GM23248 (cell line): ENCODE data around the gene MIGA2. TPM values are rescaled to one million over a fixed set of nuclear protein-coding genes. Genes with fewer than 3 reads are reported as not detected.

ENCODE experiments used
- DNase-seq: peaks from one replicate; pipeline ENCODE4 v3.0.0-alpha.2; 2015
- H2AFZ ChIP-seq: fragments of 200-600 bp; sonication (generic); 2 replicates; pipeline ENCODE4 v1.6.1; 2016; ENCODE audit warnings: antibody characterized with exemption
- H3F3A ChIP-seq: fragments of 200-600 bp; sonication (generic); 2 replicates; pipeline ENCODE4 v1.6.1; 2016; ENCODE audit warnings: mild to moderate bottlenecking, antibody characterized with exemption, mixed run types; ENCODE audit not compliant: insufficient read depth
- H3K27ac ChIP-seq: fragments of 200-600 bp; sonication (generic); 2 replicates; pipeline ENCODE4 v1.5.1; 2016; ENCODE audit warnings: mild to moderate bottlenecking
- H3K27me3 ChIP-seq: fragments of 200-600 bp; sonication (generic); replicated peaks from 2 replicates; pipeline ENCODE4 v1.6.1; 2016; ENCODE audit warnings: mild to moderate bottlenecking; ENCODE audit not compliant: insufficient read depth
- H3K36me3 ChIP-seq: fragments of 200-600 bp; sonication (generic); 2 replicates; pipeline ENCODE4 v1.6.1; 2016; ENCODE audit warnings: low read depth, mild to moderate bottlenecking
- H3K4me1 ChIP-seq: fragments of 200-600 bp; sonication (generic); 2 replicates; pipeline ENCODE4 v1.6.1; 2016; ENCODE audit warnings: mild to moderate bottlenecking; ENCODE audit not compliant: insufficient read depth
- H3K4me2 ChIP-seq: fragments of 200-600 bp; sonication (generic); one replicate; pipeline ENCODE4 v1.6.1; 2016; ENCODE audit warnings: mild to moderate bottlenecking; ENCODE audit not compliant: unreplicated experiment
- H3K4me3 ChIP-seq: fragments of 200-600 bp; sonication (generic); 2 replicates; pipeline ENCODE4 v1.5.1; 2016; ENCODE audit warnings: mild to moderate bottlenecking
- H3K79me2 ChIP-seq: fragments of 200-600 bp; sonication (generic); 2 replicates; pipeline ENCODE4 v1.6.1; 2016; ENCODE audit warnings: mild to moderate bottlenecking; ENCODE audit not compliant: insufficient read depth
- H3K9ac ChIP-seq: fragments of 200-600 bp; sonication (generic); 2 replicates; pipeline ENCODE4 v1.6.1; 2016; ENCODE audit warnings: mild to moderate bottlenecking
- H3K9me2 ChIP-seq: fragments of 200-600 bp; sonication (generic); 2 replicates; pipeline ENCODE4 v1.6.1; 2016; ENCODE audit warnings: mixed run types, mild to moderate bottlenecking, moderate library complexity; ENCODE audit not compliant: insufficient read depth
- H3K9me3 ChIP-seq: fragments of 200-600 bp; sonication (generic); one replicate; pipeline ENCODE4 v1.6.1; 2017; ENCODE audit warnings: low read depth
- H4K20me1 ChIP-seq: fragments of 200-600 bp; sonication (generic); 2 replicates; pipeline ENCODE4 v1.6.0; 2016; ENCODE audit not compliant: insufficient read depth
- EZH2 ChIP-seq: fragments of 200-600 bp; sonication (generic); IDR thresholded peaks from 2 replicates; pipeline ENCODE4 v1.6.1; 2018; ENCODE audit warnings: antibody characterized with exemption, mild to moderate bottlenecking; ENCODE audit not compliant: insufficient read depth, poor library complexity, severe bottlenecking
- EZH2phosphoT487 ChIP-seq: fragments of 200-600 bp; sonication (generic); IDR thresholded peaks from 2 replicates; pipeline ENCODE4 v1.6.1; 2018; ENCODE audit warnings: antibody characterized with exemption, moderate library complexity, mild to moderate bottlenecking, low read depth; ENCODE audit not compliant: insufficient read depth
- WGBS, 2 experiments: methylation state at CpG; one replicate each; pipeline ENCODE4 v1.1.6; 2015 to 2017; ENCODE audit warnings: low lambda C conversion rate in 2 of 2, low coverage in 1 of 2; ENCODE audit errors: missing lambda C conversion rate in 2 of 2; 5-methylcytosine and 5-hydroxymethylcytosine counted together
- in situ Hi-C: fragments of 300-500 bp; cut with MboI; formaldehyde crosslinking; loops from 2 replicates; pipeline ENCODE4 v1.15.0; 2020
- polyA plus RNA-seq: library from polyadenylated mRNA; unstranded; fragments of >200 nt; fragmentation: Nextera tagmentation; extraction: Ambion mirVana; gene quantifications from 2 replicates; pipeline ENCODE4 v1.2.1, GENCODE V29; 2016
- total RNA-seq: library from RNA; depleted of rRNA; stranded (reverse); fragments of >200 nt; shearing (Covaris generic); gene quantifications from 2 replicates; pipeline ENCODE4 v1.2.3, GENCODE V29; 2014

Gene MIGA2
- total and polyA plus RNA-seq, 2 experiments from 2014 or later, result 12.4 to 35.1 TPM

DNA sequence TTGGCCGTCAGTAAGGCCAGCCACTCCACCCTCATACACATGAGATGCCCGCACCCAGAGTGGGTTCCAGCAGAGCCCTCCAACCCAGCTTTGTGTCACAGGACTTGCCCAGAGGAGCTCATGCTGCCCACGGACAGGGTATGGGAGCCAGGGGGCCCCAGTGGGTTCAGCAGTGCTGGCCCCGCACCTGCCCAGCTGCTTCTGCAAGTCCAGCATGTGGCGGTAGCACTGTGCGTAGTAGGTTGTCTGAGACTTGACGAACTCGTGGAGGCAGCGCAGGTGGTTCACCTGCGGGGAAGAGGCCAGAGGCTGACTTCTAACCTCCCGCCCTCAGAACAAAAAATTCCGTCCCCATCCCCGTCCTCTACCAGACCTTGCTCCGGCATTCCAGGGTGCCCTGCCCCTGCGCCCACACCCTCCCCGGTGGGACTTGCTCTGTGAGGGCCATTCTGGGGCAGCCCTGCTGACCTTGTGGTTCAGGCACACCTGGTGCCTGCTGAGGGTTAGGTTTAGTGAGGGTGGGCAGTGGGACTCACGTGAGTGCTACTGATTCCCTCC lies 26.8 kb upstream of the MIGA2 start:
- Histone ChIP-seq H3K79me2 (no peaks in the 10 kb centered on the region), H3F3A (0 out of 2 replicates have a peak, but pooled peaks cover 4% of the 10 kb centered on the region), H3K27me3 (no peaks in the 10 kb centered on the region), H4K20me1 (no peaks in the 10 kb centered on the region), H2AFZ (no peak overlapping the region), H3K4me3 (no peak overlapping the region), H3K36me3 (no peaks in the 10 kb centered on the region), H3K27ac (no peak overlapping the region), H3K4me1 (no peaks in the 10 kb centered on the region), H3K4me2 (no peak overlapping the region), H3K9me3 (no peaks in the 10 kb centered on the region), H3K9me2 (no peaks in the 10 kb centered on the region), H3K9ac (no peak overlapping the region)
- DNase-seq, result no peak
- WGBS, 2 experiments, result 85 to 86% methylated on average over 16 to 17 of the region's 17 CpGs
- in situ Hi-C loops, result no loop called here
- TF ChIP-seq EZH2 (no peak), EZH2phosphoT487 (no peak)

- H3K9me3 ChIP-seq, result no peaks in the 10 kb centered on the region
- H3K9ac ChIP-seq, result no peak overlapping the region
- in situ Hi-C loops, result no loop called here
- no peak overlapping the region for H2AFZ ChIP-seq
- no peak overlapping the region for H3K27ac ChIP-seq
- no peaks in the 10 kb centered on the region for H3K27me3 ChIP-seq
- H3K36me3 ChIP-seq, result no peaks in the 10 kb centered on the region
- WGBS, 2 experiments, result 98% methylated on average over 8 of the region's 8 CpGs
- no peak overlapping the region for H3K4me2 ChIP-seq
- no peaks in the 10 kb centered on the region for H4K20me1 ChIP-seq
- H3K4me3 ChIP-seq, result no peak overlapping the region
- no peaks in the 10 kb centered on the region for H3K4me1 ChIP-seq
- no peaks in the 10 kb centered on the region for H3K9me2 ChIP-seq
- no peak for DNase-seq
- H3K79me2 ChIP-seq, result no peaks in the 10 kb centered on the region
- TF ChIP-seq EZH2phosphoT487, result no peak
- TF ChIP-seq EZH2, result no peak
- 0 out of 2 replicates have a peak, but pooled peaks cover 4% of the 10 kb centered on the region for H3F3A ChIP-seq
Observed at GRCh38 chr9:129010267-129010975, 26.0 kb upstream of the MIGA2 start.

- Histone ChIP-seq H3K4me3 (no peak overlapping the region), H3K27me3 (no peaks in the 10 kb centered on the region), H3K27ac (no peak overlapping the region), H3K9me2 (no peaks in the 10 kb centered on the region), H3K4me1 (no peaks in the 10 kb centered on the region), H3K4me2 (no peak overlapping the region), H3K9me3 (no peaks in the 10 kb centered on the region), H2AFZ (no peak overlapping the region), H3K9ac (no peak overlapping the region), H3K79me2 (no peaks in the 10 kb centered on the region), H3K36me3 (no peaks in the 10 kb centered on the region), H4K20me1 (no peaks in the 10 kb centered on the region), H3F3A (no peaks in the 10 kb centered on the region)
- TF ChIP-seq EZH2phosphoT487 (no peak), EZH2 (no peak)
- in situ Hi-C loops, result no loop called here
- no peak for DNase-seq
- WGBS, 2 experiments, result 90 to 93% methylated on average over 19 of the region's 19 CpGs
Observed at GRCh38 chr9:129011170-129011569, 25.3 kb upstream of the MIGA2 start.

GRCh38 chr9:129011761-129012181 lies 24.7 kb upstream of the MIGA2 start:
- no peaks in the 10 kb centered on the region for H4K20me1 ChIP-seq
- no peaks in the 10 kb centered on the region for H3K9me2 ChIP-seq
- H3K4me3 ChIP-seq, result no peak overlapping the region
- no peaks in the 10 kb centered on the region for H3K79me2 ChIP-seq
- no peaks in the 10 kb centered on the region for H3F3A ChIP-seq
- H3K4me1 ChIP-seq, result no peaks in the 10 kb centered on the region
- no peak overlapping the region for H3K9ac ChIP-seq
- H3K4me2 ChIP-seq, result no peak overlapping the region
- no peaks in the 10 kb centered on the region for H3K36me3 ChIP-seq
- TF ChIP-seq EZH2phosphoT487 (no peak), EZH2 (no peak)
- WGBS, 2 experiments, result 83 to 95% methylated on average over 10 to 11 of the region's 11 CpGs
- no peak overlapping the region for H3K27ac ChIP-seq
- no peak for DNase-seq
- in situ Hi-C loops, result no loop called here
- H3K9me3 ChIP-seq, result no peaks in the 10 kb centered on the region
- no peaks in the 10 kb centered on the region for H3K27me3 ChIP-seq
- no peak overlapping the region for H2AFZ ChIP-seq

DNA sequence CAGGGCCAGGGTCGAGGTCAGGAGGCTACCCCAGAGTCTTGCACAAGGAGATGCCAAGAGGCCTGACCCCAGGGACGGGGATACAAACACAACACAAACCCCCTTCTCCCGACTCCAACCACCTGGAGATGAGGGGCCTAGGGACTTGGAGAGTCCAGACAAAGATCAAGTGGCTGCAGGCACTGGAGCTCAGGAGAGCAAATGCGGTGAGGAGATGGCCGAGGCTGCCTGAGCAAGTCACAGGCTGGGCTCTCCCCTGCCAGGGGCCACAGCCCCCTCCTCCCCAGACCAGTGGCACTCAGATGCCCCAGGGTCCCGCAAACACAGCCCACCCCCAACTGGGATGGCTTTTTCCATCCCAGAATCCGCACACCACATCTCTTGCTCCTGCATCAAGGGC lies 24.1 kb upstream of the MIGA2 start:
- in situ Hi-C loops, result no loop called here
- Histone ChIP-seq H3K27ac (no peak overlapping the region), H3F3A (no peaks in the 10 kb centered on the region), H2AFZ (no peak overlapping the region), H3K9me2 (no peaks in the 10 kb centered on the region), H3K9ac (no peak overlapping the region), H3K4me2 (no peak overlapping the region), H3K4me1 (no peaks in the 10 kb centered on the region), H4K20me1 (no peaks in the 10 kb centered on the region), H3K4me3 (no peak overlapping the region), H3K79me2 (no peaks in the 10 kb centered on the region), H3K36me3 (no peaks in the 10 kb centered on the region), H3K27me3 (no peaks in the 10 kb centered on the region), H3K9me3 (no peaks in the 10 kb centered on the region)
- TF ChIP-seq EZH2phosphoT487 (no peak), EZH2 (no peak)
- no peak for DNase-seq
- WGBS, 2 experiments, result 85 to 86% methylated on average over 6 to 7 of the region's 7 CpGs
